Measurements from ENCODE around the gene ATP2A3. TPM values are rescaled to one million over a fixed set of nuclear protein-coding genes. Genes with fewer than 3 reads are reported as not detected.

Gene ATP2A3
- total RNA-seq, 1 experiment from 2014 or later: 8.2 TPM

DNA sequence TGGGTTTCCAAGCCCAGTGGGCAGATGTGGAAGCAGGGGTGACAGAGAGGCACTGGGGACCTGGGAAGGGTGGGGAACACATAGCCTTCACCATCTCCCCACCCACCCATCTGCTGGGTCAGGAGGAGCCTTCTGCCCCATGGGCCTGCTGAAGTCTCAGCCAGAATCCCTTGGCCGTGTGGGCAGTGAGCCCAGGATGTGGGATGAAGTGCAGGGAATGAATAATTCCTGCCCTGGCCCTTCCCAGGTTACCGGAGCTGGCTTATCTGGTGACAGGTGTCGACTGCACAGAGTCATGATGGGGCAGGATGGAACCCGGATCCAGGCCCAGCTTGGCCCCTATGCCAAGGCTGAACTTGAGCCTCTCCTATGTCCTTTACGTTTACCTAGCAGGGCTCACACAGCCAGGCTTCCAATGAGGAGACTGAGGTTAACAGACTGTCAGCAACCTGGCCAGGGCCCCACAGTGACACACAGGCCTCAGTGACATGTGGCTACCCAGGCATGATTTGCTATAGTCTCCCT, 17.5 kb downstream of the ATP2A3 start:
- TF ChIP-seq, protein P1, sequence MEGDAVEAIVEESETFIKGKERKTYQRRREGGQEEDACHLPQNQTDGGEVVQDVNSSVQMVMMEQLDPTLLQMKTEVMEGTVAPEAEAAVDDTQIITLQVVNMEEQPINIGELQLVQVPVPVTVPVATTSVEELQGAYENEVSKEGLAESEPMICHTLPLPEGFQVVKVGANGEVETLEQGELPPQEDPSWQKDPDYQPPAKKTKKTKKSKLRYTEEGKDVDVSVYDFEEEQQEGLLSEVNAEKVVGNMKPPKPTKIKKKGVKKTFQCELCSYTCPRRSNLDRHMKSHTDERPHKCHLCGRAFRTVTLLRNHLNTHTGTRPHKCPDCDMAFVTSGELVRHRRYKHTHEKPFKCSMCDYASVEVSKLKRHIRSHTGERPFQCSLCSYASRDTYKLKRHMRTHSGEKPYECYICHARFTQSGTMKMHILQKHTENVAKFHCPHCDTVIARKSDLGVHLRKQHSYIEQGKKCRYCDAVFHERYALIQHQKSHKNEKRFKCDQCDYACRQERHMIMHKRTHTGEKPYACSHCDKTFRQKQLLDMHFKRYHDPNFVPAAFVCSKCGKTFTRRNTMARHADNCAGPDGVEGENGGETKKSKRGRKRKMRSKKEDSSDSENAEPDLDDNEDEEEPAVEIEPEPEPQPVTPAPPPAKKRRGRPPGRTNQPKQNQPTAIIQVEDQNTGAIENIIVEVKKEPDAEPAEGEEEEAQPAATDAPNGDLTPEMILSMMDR (IDR thresholded peaks at IDR 0.05; ENCODE audit: insufficient read depth in 1 of 2, low read depth in 1 of 2, low read length in 1 of 2, severe bottlenecking in 1 of 2, unreplicated experiment in 1 of 2): no peak
- no peaks in the 10 kb centered on the region for H3K9me3 Mint-ChIP-seq (ENCODE audit: unreplicated experiment)
- CTCF ChIA-PET: no interaction called here

DNA sequence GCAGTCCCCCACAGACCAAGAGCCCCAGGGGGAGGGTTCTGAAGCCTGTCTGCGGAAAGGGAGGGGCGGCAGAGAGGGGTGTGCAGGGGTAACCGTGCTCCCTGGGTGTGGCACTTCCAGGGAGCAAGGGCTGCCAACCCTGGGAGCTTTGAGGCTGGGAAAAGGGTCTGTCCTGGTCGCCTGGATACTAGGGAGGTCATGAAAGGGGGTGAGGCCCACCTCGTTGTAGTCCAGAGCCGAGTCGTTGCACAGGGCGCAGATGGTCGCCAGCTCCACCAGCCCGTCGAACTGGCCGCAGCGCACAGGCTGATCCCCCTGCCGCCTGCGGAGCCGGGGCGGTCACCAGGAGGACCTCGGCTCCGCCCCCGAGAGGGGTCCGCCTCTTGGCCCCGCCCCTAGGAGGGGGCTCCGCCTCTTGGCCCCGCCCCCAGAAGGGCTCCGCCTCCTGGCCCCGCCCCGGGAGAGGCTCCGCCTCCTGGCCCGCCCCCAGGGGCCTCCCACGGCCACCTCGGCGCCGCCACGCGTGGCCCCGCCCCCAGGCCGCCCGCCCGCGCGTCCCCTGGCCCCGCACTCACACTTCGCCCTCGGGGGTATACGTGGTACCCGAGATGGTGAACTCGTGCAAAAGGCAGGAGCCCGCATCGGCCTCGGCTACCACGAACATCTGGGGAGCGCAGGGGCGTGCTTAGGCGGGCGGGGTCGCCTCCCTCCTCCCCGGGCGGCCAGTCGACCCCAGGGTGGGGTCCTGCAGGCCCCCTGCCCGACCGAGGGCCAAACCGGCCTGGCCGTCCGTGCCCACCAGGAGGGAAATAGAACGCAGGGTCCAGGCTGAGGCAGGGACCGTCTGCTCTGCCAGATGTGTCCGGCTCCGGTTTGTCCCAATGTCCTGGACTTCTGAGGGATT, 19.5 kb downstream of the ATP2A3 start:
- no peaks in the 10 kb centered on the region for H3K9me3 Mint-ChIP-seq (ENCODE audit: unreplicated experiment)
- ChIA-PET CTCF (no interaction called here), POLR2A (no interaction called here)
- BruUV-seq (replicated peaks): no TSS peak
- no peaks in the 10 kb centered on the region for H3K27me3 Mint-ChIP-seq (ENCODE audit: insufficient read depth, unreplicated experiment)
- TF ChIP-seq, protein P1 (IDR thresholded peaks at IDR 0.05; ENCODE audit: insufficient read depth in 1 of 2, low read depth in 1 of 2, low read length in 1 of 2, severe bottlenecking in 1 of 2, unreplicated experiment in 1 of 2): no peak
- intact Hi-C loops (cut with micrococcal nuclease; ENCODE audit: unreplicated experiment): no loop called here
- no peaks in the 10 kb centered on the region for H3K36me3 ChIP-seq (ENCODE audit: control insufficient read depth, insufficient read depth, low read length)
- H3K4me3 ChIP-seq (ENCODE audit: low read depth, low read length): no peak overlapping the region
- no peak overlapping the region for H3K4me3 Mint-ChIP-seq (ENCODE audit: unreplicated experiment)
- no peaks in the 10 kb centered on the region for H3K4me1 Mint-ChIP-seq (ENCODE audit: low read depth, unreplicated experiment)
- no peaks in the 10 kb centered on the region for H3K4me1 ChIP-seq
- H3K27me3 ChIP-seq (replicated peaks; ENCODE audit: control insufficient read depth, insufficient read depth, low read length): no peaks in the 10 kb centered on the region
- H3K27ac Mint-ChIP-seq (ENCODE audit: unreplicated experiment): no peak overlapping the region
- H3K9me3 ChIP-seq: no peaks in the 10 kb centered on the region
- H3K36me3 Mint-ChIP-seq (ENCODE audit: insufficient read depth, unreplicated experiment): no peaks in the 10 kb centered on the region
- DNase-seq: peak in 1 of 2 experiments; percentile 20

More for the DNA sequence above, 17.5 kb downstream of the ATP2A3 start:
- H3K4me1 Mint-ChIP-seq (ENCODE audit: low read depth, unreplicated experiment): no peaks in the 10 kb centered on the region
- H3K27me3 ChIP-seq (replicated peaks; ENCODE audit: control insufficient read depth, insufficient read depth, low read length): no peaks in the 10 kb centered on the region
- no peak overlapping the region for H3K27ac Mint-ChIP-seq (ENCODE audit: unreplicated experiment)
- intact Hi-C loops (cut with micrococcal nuclease; ENCODE audit: unreplicated experiment): no loop called here
- POLR2A ChIA-PET: interaction anchor here (1.0 kb wide), 1 partner anchor 18 kb away, joined by 6 read pairs; no protein-coding TSS in a partner anchor
- no peaks in the 10 kb centered on the region for H3K9me3 ChIP-seq
- no peak for DNase-seq
- no peak overlapping the region for H3K4me3 ChIP-seq (ENCODE audit: low read depth, low read length)
- no peaks in the 10 kb centered on the region for H3K4me1 ChIP-seq
- H3K27me3 Mint-ChIP-seq (ENCODE audit: insufficient read depth, unreplicated experiment): no peaks in the 10 kb centered on the region
- no peaks in the 10 kb centered on the region for H3K36me3 ChIP-seq (ENCODE audit: control insufficient read depth, insufficient read depth, low read length)
- BruUV-seq (replicated peaks): no TSS peak
- no peaks in the 10 kb centered on the region for H3K36me3 Mint-ChIP-seq (ENCODE audit: insufficient read depth, unreplicated experiment)
- H3K4me3 Mint-ChIP-seq (ENCODE audit: unreplicated experiment): no peak overlapping the region

DNA sequence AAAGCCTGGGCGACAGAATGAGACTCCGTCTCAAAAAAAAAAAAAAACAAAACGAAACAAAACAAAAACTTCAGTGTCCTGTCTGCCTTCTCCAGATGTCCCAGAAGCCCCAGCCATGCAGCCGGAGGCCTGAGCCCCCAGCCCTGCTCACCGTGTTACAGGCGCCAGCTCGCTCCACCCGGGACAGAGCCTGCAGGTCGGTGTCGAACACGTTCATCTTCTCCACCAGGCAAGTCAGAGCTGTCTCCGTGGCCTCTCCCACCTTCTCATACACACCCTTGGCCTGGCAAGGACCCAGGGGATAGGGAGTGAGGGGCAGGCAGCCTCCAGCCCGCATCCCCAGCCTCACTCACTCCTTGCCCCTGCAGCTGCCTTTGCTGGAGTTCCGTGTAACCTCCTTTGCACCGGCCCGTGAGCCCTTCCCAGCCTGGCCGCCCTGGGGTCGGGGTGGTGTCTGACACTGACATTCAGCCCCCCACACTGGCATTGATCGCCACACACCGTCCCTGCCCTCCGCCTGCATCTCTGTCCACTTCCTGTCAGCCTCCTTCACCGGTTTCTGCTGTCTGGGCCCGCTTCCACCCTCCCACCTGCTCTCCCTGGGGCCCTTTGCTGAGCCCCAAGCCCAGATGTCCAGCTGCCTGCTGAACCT, 20.9 kb downstream of the ATP2A3 start:
- CTCF ChIA-PET: no interaction called here
- no peak overlapping the region for H3K4me3 ChIP-seq (ENCODE audit: low read depth, low read length)

More for the DNA sequence above, 20.9 kb downstream of the ATP2A3 start:
- no peaks in the 10 kb centered on the region for H3K9me3 ChIP-seq
- Mint-ChIP-seq H3K4me3 (ENCODE audit: unreplicated experiment) (no peak overlapping the region), H3K4me1 (ENCODE audit: low read depth, unreplicated experiment) (no peaks in the 10 kb centered on the region), H3K36me3 (ENCODE audit: insufficient read depth, unreplicated experiment) (no peaks in the 10 kb centered on the region), H3K27me3 (ENCODE audit: insufficient read depth, unreplicated experiment) (no peaks in the 10 kb centered on the region), H3K27ac (ENCODE audit: unreplicated experiment) (no peak overlapping the region), H3K9me3 (ENCODE audit: unreplicated experiment) (no peaks in the 10 kb centered on the region)
- no peak for DNase-seq
- intact Hi-C loops (cut with micrococcal nuclease; ENCODE audit: unreplicated experiment): no loop called here
- BruUV-seq (replicated peaks): no TSS peak
- H3K4me1 ChIP-seq: no peaks in the 10 kb centered on the region
- no peaks in the 10 kb centered on the region for H3K27me3 ChIP-seq (replicated peaks; ENCODE audit: control insufficient read depth, insufficient read depth, low read length)
- TF ChIP-seq, protein P1 (IDR thresholded peaks at IDR 0.05; ENCODE audit: insufficient read depth in 1 of 2, low read depth in 1 of 2, low read length in 1 of 2, severe bottlenecking in 1 of 2, unreplicated experiment in 1 of 2): no peak
- H3K36me3 ChIP-seq (ENCODE audit: control insufficient read depth, insufficient read depth, low read length): no peaks in the 10 kb centered on the region
- POLR2A ChIA-PET: no interaction called here

Data from Caco-2 (cell line).